Hematopoietic multipotent progenitor cell treated with erythropoietin and hydrocortisone succinate and interleukin-3 and kit ligand, for 6 days (in vitro differentiated cells): ENCODE data around the gene OR1E2.

Experiments used
- DNase-seq: peaks from one replicate; pipeline ENCODE4 v3.0.0-alpha.2; 2015

OR1E2 gene

GRCh38 chr17:3397801-3398200 is 35.8 kb downstream of the OR1E2 start:
- DNase-seq = peak; percentile 32

DNA sequence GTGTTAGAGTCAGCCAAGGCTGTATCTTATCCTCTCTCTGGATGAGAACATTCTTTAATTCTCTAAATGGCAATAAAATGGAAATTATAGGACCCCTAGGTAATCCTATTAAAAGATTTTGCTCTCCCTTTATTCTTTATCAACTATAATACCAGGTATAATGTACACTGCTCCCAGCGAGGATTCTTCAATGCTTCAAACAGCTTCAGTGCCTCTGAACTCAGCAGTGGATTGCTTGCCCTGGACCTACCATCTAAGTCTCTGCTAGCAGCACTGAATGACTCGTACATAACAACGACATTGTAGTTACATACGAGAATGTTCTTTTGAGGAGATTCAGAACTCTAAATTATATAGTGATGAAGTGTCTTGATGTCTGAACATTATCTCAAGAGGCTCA is 43.9 kb downstream of the OR1E2 start:
- DNase-seq = no peak

DNA sequence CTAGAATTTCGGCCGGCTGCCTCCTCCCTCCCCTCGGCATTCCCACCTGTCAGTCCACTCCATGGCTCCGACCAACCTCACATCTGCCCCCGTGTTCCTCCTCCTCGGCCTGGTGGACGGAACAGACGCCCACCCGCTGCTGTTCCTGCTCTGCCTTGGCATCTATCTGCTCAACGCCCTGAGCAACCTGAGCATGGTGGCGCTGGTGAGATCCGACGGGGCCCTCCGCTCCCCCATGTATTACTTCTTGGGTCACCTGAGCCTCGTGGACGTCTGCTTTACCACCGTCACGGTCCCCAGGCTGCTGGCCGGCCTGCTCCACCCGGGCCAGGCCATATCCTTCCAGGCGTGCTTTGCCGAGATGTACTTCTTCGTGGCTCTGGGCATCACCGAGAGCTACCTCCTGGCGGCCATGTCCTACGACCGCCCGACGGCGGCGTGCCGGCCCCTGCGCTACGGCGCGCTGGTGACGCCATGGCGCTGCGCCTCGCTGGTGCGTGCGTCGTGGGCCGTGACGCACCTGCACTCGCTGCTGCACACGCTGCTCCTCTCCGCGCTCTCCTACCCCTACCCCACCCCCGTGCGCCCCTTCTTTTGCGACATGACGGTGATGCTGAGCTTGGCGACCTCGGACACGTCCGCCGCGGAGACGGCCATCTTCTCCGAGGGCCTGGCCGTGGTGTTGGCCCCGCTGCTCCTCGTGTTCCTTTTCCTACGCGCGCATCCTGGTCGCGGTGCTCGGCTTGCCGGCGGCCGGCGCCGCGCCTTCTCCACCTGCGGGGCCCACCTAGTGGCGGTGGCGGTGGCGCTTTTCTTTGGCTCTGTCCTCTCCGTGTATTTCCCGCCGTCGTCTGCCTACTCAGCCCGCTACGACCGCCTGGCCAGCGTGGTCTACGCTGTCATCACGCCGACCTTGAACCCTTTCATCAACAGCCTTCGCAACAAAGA is 47.5 kb downstream of the OR1E2 start, which contains the start of gene OR3A2:
OR3A2 (minus strand) TSS at position 440 of the 948 bp plus-strand sequence.
- DNase-seq = no peak
